Loucy (cell line): Measurements from ENCODE around the gene SPOCK1.

Experiments
- H2AFZ ChIP-seq: fragments of 200-600 bp; sonication (generic); 2 replicates; pipeline ENCODE4 v1.6.0; 2016; ENCODE audit warnings: antibody characterized with exemption, mild to moderate bottlenecking, low read length, moderate library complexity
- H3F3A ChIP-seq: fragments of 200-600 bp; 2 replicates; pipeline ENCODE4 v1.6.0; 2016; ENCODE audit warnings: antibody characterized with exemption, low read depth, mild to moderate bottlenecking
- H3K27me3 ChIP-seq: fragments of 200-600 bp; sonication (generic); 2 replicates; pipeline ENCODE4 v1.6.1; 2014; ENCODE audit warnings: low read length, mild to moderate bottlenecking; ENCODE audit not compliant: insufficient read depth, poor library complexity, severe bottlenecking
- H3K36me3 ChIP-seq: fragments of 200-600 bp; sonication (generic); 2 replicates; pipeline ENCODE4 v1.6.1; 2016; ENCODE audit warnings: low read length; ENCODE audit not compliant: insufficient read depth
- H3K4me1 ChIP-seq: fragments of 200-600 bp; sonication (generic); 2 replicates; pipeline ENCODE4 v1.5.1; 2014; ENCODE audit warnings: low read length, mild to moderate bottlenecking; ENCODE audit not compliant: insufficient read depth, poor library complexity, severe bottlenecking
- H3K4me2 ChIP-seq: fragments of 200-600 bp; sonication (generic); 2 replicates; pipeline ENCODE4 v1.6.0; 2014; ENCODE audit warnings: antibody characterized with exemption, low read length, low read depth, mild to moderate bottlenecking; ENCODE audit not compliant: poor library complexity, severe bottlenecking
- H3K4me3 ChIP-seq: fragments of 200-600 bp; sonication (generic); 2 replicates; pipeline ENCODE4 v1.5.1; 2014; ENCODE audit warnings: low read length, mild to moderate bottlenecking, mixed read lengths; ENCODE audit not compliant: poor library complexity, severe bottlenecking
- H3K79me2 ChIP-seq: fragments of 200-600 bp; sonication (generic); 2 replicates; pipeline ENCODE4 v1.6.1; 2014; ENCODE audit warnings: low read length; ENCODE audit not compliant: insufficient read depth
- H3K9ac ChIP-seq: fragments of 200-600 bp; sonication (generic); 2 replicates; pipeline ENCODE4 v1.6.0; 2014; ENCODE audit warnings: mild to moderate bottlenecking, low read depth, low read length, moderate library complexity; ENCODE audit not compliant: poor library complexity, severe bottlenecking
- H3K9me2 ChIP-seq: fragments of 200-600 bp; sonication (generic); replicated peaks from 2 replicates; pipeline ENCODE4 v1.6.1; 2016; ENCODE audit warnings: low read depth, low read length, mixed read lengths
- H3K9me3 ChIP-seq: fragments of 200-600 bp; sonication (generic); 2 replicates; pipeline ENCODE4 v1.6.1; 2014; ENCODE audit warnings: mild to moderate bottlenecking, antibody characterized with exemption, low read length, low read depth; ENCODE audit not compliant: insufficient read depth
- H4K20me1 ChIP-seq: fragments of 200-600 bp; sonication (generic); 2 replicates; pipeline ENCODE4 v1.6.0; 2014; ENCODE audit warnings: antibody characterized with exemption, low read length, mild to moderate bottlenecking; ENCODE audit not compliant: insufficient read depth, poor library complexity, severe bottlenecking
- EZH2phosphoT487 ChIP-seq: fragments of 200-600 bp; IDR thresholded peaks from 2 replicates; pipeline ENCODE4 v1.6.1; 2018; ENCODE audit warnings: antibody characterized with exemption, mild to moderate bottlenecking, moderate library complexity, borderline replicate concordance
- TF ChIP-seq, protein P1 (sequence below): fragments of 200-600 bp; sonication (generic); conservative IDR thresholded peaks from 2 replicates; pipeline ENCODE4 v1.5.1; 2014; ENCODE audit warnings: mild to moderate bottlenecking, antibody characterized with exemption, low read length

The SPOCK1 gene

DNA sequence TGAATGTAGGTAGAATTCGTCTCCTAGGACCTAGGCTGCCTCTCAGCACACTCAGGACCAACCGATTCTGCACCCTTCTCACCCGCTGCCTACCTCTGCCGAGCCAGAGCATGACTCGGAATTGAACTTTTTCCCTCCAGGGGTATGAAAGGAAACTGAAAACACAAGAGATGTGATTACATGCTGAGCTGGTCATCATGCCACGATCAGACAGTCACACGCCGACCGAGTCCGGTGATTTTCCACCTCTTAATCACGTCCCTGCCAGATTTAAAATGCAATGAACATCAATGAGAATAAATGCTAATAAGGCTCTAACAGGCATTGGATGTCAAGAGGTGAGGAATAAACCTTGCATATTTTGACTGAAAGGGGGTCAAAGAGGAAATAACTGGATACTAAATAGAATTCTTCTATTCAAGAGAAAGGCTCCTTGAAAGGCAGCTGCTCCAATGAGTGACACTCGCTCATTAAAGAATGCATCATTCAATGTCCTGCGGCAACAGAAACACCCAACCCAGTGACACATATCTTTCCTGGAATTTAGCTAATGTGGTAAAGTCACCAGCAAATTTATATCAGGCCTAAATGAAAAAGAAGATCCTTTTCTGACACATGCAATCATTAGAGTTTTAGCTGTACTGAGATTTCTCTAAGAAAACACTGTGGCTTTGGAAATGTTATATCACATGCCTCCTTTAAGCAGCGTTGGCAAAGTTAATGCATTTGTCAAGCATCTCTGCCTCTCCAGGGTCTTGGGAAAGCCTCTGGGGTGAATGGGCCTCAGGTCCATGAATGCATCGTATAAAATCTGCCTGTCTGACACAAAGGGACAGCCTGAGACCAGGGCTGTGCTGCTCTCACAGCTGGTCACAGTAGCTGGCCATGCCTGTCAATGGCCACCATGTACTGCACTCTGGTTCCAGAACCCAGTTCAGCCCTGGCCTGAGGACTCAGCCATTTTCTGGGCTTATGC is 128.7 kb downstream of the SPOCK1 start:
- TF ChIP-seq, protein P1, sequence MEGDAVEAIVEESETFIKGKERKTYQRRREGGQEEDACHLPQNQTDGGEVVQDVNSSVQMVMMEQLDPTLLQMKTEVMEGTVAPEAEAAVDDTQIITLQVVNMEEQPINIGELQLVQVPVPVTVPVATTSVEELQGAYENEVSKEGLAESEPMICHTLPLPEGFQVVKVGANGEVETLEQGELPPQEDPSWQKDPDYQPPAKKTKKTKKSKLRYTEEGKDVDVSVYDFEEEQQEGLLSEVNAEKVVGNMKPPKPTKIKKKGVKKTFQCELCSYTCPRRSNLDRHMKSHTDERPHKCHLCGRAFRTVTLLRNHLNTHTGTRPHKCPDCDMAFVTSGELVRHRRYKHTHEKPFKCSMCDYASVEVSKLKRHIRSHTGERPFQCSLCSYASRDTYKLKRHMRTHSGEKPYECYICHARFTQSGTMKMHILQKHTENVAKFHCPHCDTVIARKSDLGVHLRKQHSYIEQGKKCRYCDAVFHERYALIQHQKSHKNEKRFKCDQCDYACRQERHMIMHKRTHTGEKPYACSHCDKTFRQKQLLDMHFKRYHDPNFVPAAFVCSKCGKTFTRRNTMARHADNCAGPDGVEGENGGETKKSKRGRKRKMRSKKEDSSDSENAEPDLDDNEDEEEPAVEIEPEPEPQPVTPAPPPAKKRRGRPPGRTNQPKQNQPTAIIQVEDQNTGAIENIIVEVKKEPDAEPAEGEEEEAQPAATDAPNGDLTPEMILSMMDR: no peak
- no peak for TF ChIP-seq EZH2phosphoT487
- Histone ChIP-seq H3K79me2 (no peaks in the 10 kb centered on the region), H3K9ac (no peak overlapping the region), H4K20me1 (no peaks in the 10 kb centered on the region), H2AFZ (no peak overlapping the region), H3K9me3 (no peaks in the 10 kb centered on the region), H3K4me3 (no peak overlapping the region), H3K4me1 (no peaks in the 10 kb centered on the region), H3K27me3 (no peaks in the 10 kb centered on the region), H3K36me3 (no peaks in the 10 kb centered on the region), H3K4me2 (no peak overlapping the region), H3K9me2 (no peaks in the 10 kb centered on the region), H3F3A (no peaks in the 10 kb centered on the region)

DNA sequence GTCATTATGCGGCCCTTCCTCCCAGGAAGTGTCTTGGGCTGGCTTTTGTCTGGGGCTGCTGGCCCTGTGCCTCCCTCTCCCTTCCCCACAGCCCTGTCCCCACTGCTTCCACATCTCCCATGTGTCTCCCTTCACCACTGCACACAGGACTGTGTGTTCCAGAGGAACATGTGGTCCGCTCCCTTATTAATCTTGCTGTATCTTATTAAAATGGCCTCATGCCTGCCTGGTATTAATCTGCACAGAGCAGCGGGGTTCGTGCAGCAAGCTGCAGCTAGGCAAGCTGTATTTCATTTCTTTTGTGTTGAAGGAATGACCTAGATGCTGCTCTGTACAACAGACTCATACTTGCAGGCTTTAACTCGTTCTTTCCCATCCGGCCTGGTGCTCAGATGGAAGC is 130.5 kb downstream of the SPOCK1 start:
- Histone ChIP-seq H3K9me2 (no peaks in the 10 kb centered on the region), H3K4me3 (no peak overlapping the region), H3K4me2 (no peak overlapping the region), H2AFZ (no peak overlapping the region), H4K20me1 (no peaks in the 10 kb centered on the region), H3K9me3 (no peaks in the 10 kb centered on the region), H3K27me3 (no peaks in the 10 kb centered on the region), H3K36me3 (no peaks in the 10 kb centered on the region), H3K79me2 (no peaks in the 10 kb centered on the region), H3F3A (no peaks in the 10 kb centered on the region), H3K4me1 (no peaks in the 10 kb centered on the region), H3K9ac (no peak overlapping the region)
- TF ChIP-seq EZH2phosphoT487: no peak
- TF ChIP-seq, protein P1: no peak

DNA sequence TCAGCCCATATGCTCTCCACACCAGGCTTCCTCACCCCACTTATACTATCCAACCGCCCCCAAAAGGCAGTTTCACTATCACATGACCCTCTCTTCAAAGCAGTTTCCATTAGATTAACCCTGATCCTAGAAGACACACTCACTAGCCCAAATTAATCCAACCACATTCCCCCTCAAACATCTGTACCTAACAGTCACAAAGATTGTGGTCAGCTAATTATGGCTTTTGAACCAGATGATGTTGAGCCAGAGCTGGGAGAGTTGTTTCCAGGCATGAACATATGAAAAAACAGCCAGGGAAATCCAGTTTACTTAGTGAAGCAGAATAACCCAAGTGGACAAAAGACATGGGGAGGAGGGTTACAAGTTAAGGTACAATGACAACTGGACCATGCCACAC is 131.2 kb downstream of the SPOCK1 start:
- Histone ChIP-seq H3K79me2 (no peaks in the 10 kb centered on the region), H3K36me3 (no peaks in the 10 kb centered on the region), H3K27me3 (no peaks in the 10 kb centered on the region), H3K4me1 (no peaks in the 10 kb centered on the region), H3K9me2 (no peaks in the 10 kb centered on the region), H2AFZ (no peak overlapping the region), H4K20me1 (no peaks in the 10 kb centered on the region), H3K4me3 (no peak overlapping the region), H3K9me3 (no peaks in the 10 kb centered on the region), H3F3A (no peaks in the 10 kb centered on the region), H3K9ac (no peak overlapping the region), H3K4me2 (no peak overlapping the region)
- no peak for TF ChIP-seq EZH2phosphoT487
- TF ChIP-seq, protein P1: no peak
